Type B pancreatic cell (in vitro differentiated cells): ENCODE results near the gene TBC1D22B. TPM values are rescaled to one million over a fixed set of nuclear protein-coding genes. Genes with fewer than 3 reads are reported as not detected.
"Not testable (repeated sequence)": the region's sequence is repeated elsewhere in the genome, so short reads cannot be mapped to it uniquely, and the experiment has no call there.

Experiments used
- DNase-seq: peaks from one replicate; pipeline ENCODE4 v3.0.0; 2021; ENCODE audit warnings: mixed read lengths; ENCODE audit not compliant: unreplicated experiment; ENCODE audit errors: extremely low spot score
- H3K27ac Mint-ChIP-seq: 2 replicates; pipeline ENCODE4 v1.8.0; 2021; ENCODE audit warnings: mild to moderate bottlenecking, mixed read lengths
- H3K27me3 Mint-ChIP-seq: 2 replicates; pipeline ENCODE4 v1.8.0; 2021; ENCODE audit warnings: mixed read lengths
- H3K36me3 Mint-ChIP-seq: 2 replicates; pipeline ENCODE4 v1.8.0; 2021; ENCODE audit warnings: mixed read lengths
- H3K4me1 Mint-ChIP-seq: one replicate; pipeline ENCODE4 v1.8.0; 2021; ENCODE audit warnings: mixed read lengths; ENCODE audit not compliant: unreplicated experiment
- H3K4me3 Mint-ChIP-seq: 2 replicates; pipeline ENCODE4 v1.8.0; 2021; ENCODE audit warnings: mild to moderate bottlenecking, mixed read lengths
- H3K9me3 Mint-ChIP-seq: 2 replicates; pipeline ENCODE4 v1.8.0; 2021; ENCODE audit warnings: mixed read lengths
- total RNA-seq: library from RNA; stranded (reverse); gene quantifications from 2 replicates; pipeline ENCODE4 v1.2.1, GENCODE V29; 2021; ENCODE audit warnings: low replicate concordance
- TF ChIP-seq, protein P1 (sequence below): fragments of 200-600 bp; sonication (generic); conservative IDR thresholded peaks from 2 replicates; pipeline ENCODE4 v1.5.0; 2021; ENCODE audit warnings: antibody characterized with exemption, mild to moderate bottlenecking

TBC1D22B gene
- total RNA-seq, 1 donor from 2014 or later, result 13.6 TPM

- Mint-ChIP-seq H3K4me1 (no peaks in the 10 kb centered on the region), H3K27ac (no peak overlapping the region), H3K9me3 (no peaks in the 10 kb centered on the region), H3K36me3 (no peaks in the 10 kb centered on the region), H3K27me3 (peaks cover 21% of the 10 kb centered on the region), H3K4me3 (no peak overlapping the region)
- TF ChIP-seq, protein P1, sequence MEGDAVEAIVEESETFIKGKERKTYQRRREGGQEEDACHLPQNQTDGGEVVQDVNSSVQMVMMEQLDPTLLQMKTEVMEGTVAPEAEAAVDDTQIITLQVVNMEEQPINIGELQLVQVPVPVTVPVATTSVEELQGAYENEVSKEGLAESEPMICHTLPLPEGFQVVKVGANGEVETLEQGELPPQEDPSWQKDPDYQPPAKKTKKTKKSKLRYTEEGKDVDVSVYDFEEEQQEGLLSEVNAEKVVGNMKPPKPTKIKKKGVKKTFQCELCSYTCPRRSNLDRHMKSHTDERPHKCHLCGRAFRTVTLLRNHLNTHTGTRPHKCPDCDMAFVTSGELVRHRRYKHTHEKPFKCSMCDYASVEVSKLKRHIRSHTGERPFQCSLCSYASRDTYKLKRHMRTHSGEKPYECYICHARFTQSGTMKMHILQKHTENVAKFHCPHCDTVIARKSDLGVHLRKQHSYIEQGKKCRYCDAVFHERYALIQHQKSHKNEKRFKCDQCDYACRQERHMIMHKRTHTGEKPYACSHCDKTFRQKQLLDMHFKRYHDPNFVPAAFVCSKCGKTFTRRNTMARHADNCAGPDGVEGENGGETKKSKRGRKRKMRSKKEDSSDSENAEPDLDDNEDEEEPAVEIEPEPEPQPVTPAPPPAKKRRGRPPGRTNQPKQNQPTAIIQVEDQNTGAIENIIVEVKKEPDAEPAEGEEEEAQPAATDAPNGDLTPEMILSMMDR, result no peak
- no peak for DNase-seq
Measured at GRCh38 chr6:37340639-37340943, 83.0 kb downstream of the TBC1D22B start.

DNA sequence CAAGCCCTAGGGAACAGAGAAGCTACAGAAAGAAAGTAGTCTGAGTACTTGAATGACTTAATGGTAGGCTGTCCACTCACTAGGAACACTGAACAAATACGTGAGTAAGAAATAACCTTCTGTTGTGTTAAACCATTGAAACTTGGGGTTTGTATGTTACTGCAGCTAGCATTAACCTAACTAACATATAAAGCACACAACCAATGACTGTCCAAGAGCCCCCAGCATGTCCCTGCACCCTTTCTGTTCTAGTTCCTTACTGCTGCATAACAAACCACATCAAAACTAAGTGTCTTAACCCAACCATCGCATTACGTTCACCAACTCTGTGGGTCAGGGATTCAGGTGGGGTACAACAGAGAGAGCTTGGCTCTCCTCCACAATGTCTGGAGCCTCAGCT is 85.7 kb downstream of the TBC1D22B start:
- H3K27me3 Mint-ChIP-seq, result peaks cover 24% of the 10 kb centered on the region

GRCh38 chr6:37344308-37344707 is 86.7 kb downstream of the TBC1D22B start:
- Mint-ChIP-seq H3K4me3 (no peak overlapping the region), H3K27me3 (peaks cover 24% of the 10 kb centered on the region), H3K36me3 (no peaks in the 10 kb centered on the region), H3K4me1 (no peaks in the 10 kb centered on the region), H3K27ac (no peak overlapping the region), H3K9me3 (no peaks in the 10 kb centered on the region)
- TF ChIP-seq, protein P1, result no peak
- no peak for DNase-seq

More for the DNA sequence above, 85.7 kb downstream of the TBC1D22B start:
- TF ChIP-seq, protein P1, result no peak
- H3K27ac Mint-ChIP-seq, result no peak overlapping the region
- no peaks in the 10 kb centered on the region for H3K9me3 Mint-ChIP-seq
- no peaks in the 10 kb centered on the region for H3K4me1 Mint-ChIP-seq
- H3K4me3 Mint-ChIP-seq, result no peak overlapping the region
- no peak for DNase-seq
- no peaks in the 10 kb centered on the region for H3K36me3 Mint-ChIP-seq

- not testable (repeated sequence) for H3K4me1 Mint-ChIP-seq, H3K36me3 Mint-ChIP-seq, H3K4me3 Mint-ChIP-seq, H3K9me3 Mint-ChIP-seq, DNase-seq, H3K27ac Mint-ChIP-seq
- peaks cover 24% of the 10 kb centered on the region for H3K27me3 Mint-ChIP-seq
Measured at GRCh38 chr6:37345804-37346203, 88.2 kb downstream of the TBC1D22B start.

DNA sequence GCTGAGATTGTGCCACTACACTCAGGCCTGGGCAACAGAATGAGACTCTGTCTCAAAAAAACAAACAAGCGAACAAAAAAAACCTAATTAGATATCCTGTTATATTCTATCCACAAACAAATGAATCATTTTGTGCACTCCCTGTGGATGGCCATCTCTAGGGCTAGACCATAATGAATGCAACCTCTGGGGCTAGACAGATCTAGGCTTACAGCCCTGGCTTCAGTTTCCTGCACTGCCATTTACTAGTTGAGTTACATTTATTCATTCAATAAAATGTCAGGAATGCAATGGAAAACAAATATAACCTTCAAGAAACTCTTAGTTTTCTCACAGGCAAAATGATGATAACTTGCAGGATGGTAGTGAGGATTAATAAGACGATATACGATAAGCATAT is 89.6 kb downstream of the TBC1D22B start:
- Mint-ChIP-seq H3K36me3 (no peaks in the 10 kb centered on the region), H3K9me3 (no peaks in the 10 kb centered on the region), H3K27me3 (peaks cover 19% of the 10 kb centered on the region), H3K4me3 (no peak overlapping the region), H3K4me1 (no peaks in the 10 kb centered on the region), H3K27ac (no peak overlapping the region)
- TF ChIP-seq, protein P1, result no peak
- no peak for DNase-seq

DNA sequence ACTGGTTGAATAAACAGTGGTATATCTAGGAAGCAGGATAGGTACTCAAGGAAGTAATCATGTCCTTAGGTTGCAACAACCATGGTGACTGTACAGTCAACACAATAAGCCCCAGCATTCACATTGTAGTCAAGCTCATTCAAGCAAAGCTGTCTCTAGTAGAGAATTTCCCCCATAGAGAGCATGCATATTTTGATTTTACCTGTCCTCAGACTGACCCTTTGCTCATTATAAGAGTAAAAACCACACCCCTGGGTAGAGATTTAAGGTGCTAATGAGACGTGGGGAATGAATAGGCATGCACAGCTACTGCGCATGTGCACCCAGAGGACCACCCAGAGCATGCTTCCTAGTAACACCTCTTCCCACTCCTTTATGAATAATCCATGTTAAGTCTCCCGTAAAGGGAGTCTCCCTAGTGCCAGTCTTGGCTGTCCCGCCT is 90.1 kb downstream of the TBC1D22B start:
- TF ChIP-seq, protein P1, result no peak
- no peak for DNase-seq
- Mint-ChIP-seq H3K9me3 (no peaks in the 10 kb centered on the region), H3K27me3 (peaks cover 19% of the 10 kb centered on the region), H3K27ac (no peak overlapping the region), H3K4me1 (no peaks in the 10 kb centered on the region), H3K36me3 (no peaks in the 10 kb centered on the region), H3K4me3 (no peak overlapping the region)
